Right atrium auricular region (tissue), 2 donors: Measurements from ENCODE around the gene ADGRD1. TPM values are rescaled to one million over a fixed set of nuclear protein-coding genes. Genes with fewer than 3 reads are reported as not detected.
A peak's percentile ranks its signal among the peaks of the same experiment; 100 is the strongest.

Experiments used
- DNase-seq: peaks from one replicate; pipeline ENCODE4 v3.0.0-alpha.2; 2019; ENCODE audit warnings: low spot score
- H3K27ac ChIP-seq, 2 donors: fragments of 200-600 bp; sonication (generic); 1 replicate in 1 of 2; 2 replicates in 1 of 2; pipeline ENCODE4 v1.5.1; 2016 to 2019
- H3K27me3 ChIP-seq, 2 donors: fragments of 200-600 bp; sonication (generic); one replicate each; pipeline versions ENCODE4 v1.5.1 to v1.6.0; 2017 to 2019
- H3K36me3 ChIP-seq: fragments of 200-600 bp; sonication (generic); one replicate; pipeline ENCODE4 v1.5.1; 2016
- H3K4me1 ChIP-seq, 2 donors: fragments of 200-600 bp; sonication (generic); one replicate each; pipeline versions ENCODE4 v1.5.1 to v1.6.0; 2017 to 2019
- H3K4me3 ChIP-seq, 2 donors: fragments of 200-600 bp; sonication (generic); 1 replicate in 1 of 2; 2 replicates in 1 of 2; pipeline ENCODE4 v1.5.1; 2017 to 2019; ENCODE audit warnings: mild to moderate bottlenecking in 1 of 2, moderate library complexity in 1 of 2
- H3K9me3 ChIP-seq, 2 donors: fragments of 200-600 bp; sonication (generic); one replicate each; pipeline ENCODE4 v1.5.1; 2019
- CTCF ChIP-seq, 2 donors: fragments of 200-600 bp; sonication (generic); IDR thresholded peaks; one replicate each; pipeline ENCODE4 v1.5.1; 2019; ENCODE audit warnings: antibody characterized with exemption in 2 of 2
- total RNA-seq, 2 donors: library from RNA; depleted of rRNA; stranded (reverse); fragments of >200 nt; gene quantifications; one replicate each; pipeline ENCODE4 v1.1.0, GENCODE V29; 2016

Gene ADGRD1
- total RNA-seq, 2 donors from 2014 or later = 120 to 168 TPM

- H3K9me3 ChIP-seq = no peaks in the 10 kb centered on the region
- no peak for TF ChIP-seq CTCF (IDR thresholded peaks at IDR 0.05)
- peaks cover 0 to 18% of the 10 kb centered on the region in 2 donors for H3K4me1 ChIP-seq
- peaks cover 28% of the 10 kb centered on the region for H3K36me3 ChIP-seq
- H3K4me3 ChIP-seq = no peak overlapping the region
- no peaks in the 10 kb centered on the region for H3K27me3 ChIP-seq
- H3K27ac ChIP-seq = no peak overlapping the region
- no peak for DNase-seq
Measured at GRCh38 chr12:131102493-131102931, 148.8 kb downstream of the ADGRD1 start.

GRCh38 chr12:131102991-131103668 lies 149.4 kb downstream of the ADGRD1 start:
- no peak for DNase-seq
- Histone ChIP-seq H3K9me3 (no peaks in the 10 kb centered on the region), H3K36me3 (peaks cover 35% of the 10 kb centered on the region), H3K27ac (no peak overlapping the region), H3K4me3 (no peak overlapping the region), H3K4me1 (peaks cover 0 to 14% of the 10 kb centered on the region in 2 donors), H3K27me3 (no peaks in the 10 kb centered on the region)
- TF ChIP-seq CTCF (IDR thresholded peaks at IDR 0.05) = no peak

GRCh38 chr12:131103669-131104462 lies 150.2 kb downstream of the ADGRD1 start:
- Histone ChIP-seq H3K4me3 (no peak overlapping the region), H3K9me3 (no peaks in the 10 kb centered on the region), H3K27ac (no peak overlapping the region), H3K36me3 (peaks cover 41% of the 10 kb centered on the region), H3K4me1 (peaks cover 0 to 14% of the 10 kb centered on the region in 2 donors), H3K27me3 (no peaks in the 10 kb centered on the region)
- no peak for DNase-seq
- TF ChIP-seq CTCF (IDR thresholded peaks at IDR 0.05) = no peak

GRCh38 chr12:131104463-131105350 lies 151.0 kb downstream of the ADGRD1 start:
- Histone ChIP-seq H3K9me3 (no peaks in the 10 kb centered on the region), H3K4me3 (no peak overlapping the region), H3K4me1 (peaks cover 0 to 14% of the 10 kb centered on the region in 2 donors), H3K27me3 (no peaks in the 10 kb centered on the region), H3K27ac (no peak overlapping the region), H3K36me3 (peaks cover 41% of the 10 kb centered on the region)
- peak; percentile 82 to 92 for TF ChIP-seq CTCF (IDR thresholded peaks at IDR 0.05)
- peak; percentile 78 for DNase-seq

GRCh38 chr12:131105351-131105735 lies 151.6 kb downstream of the ADGRD1 start:
- TF ChIP-seq CTCF (IDR thresholded peaks at IDR 0.05) = no peak
- Histone ChIP-seq H3K27ac (no peak overlapping the region), H3K4me1 (peaks cover 0 to 14% of the 10 kb centered on the region in 2 donors), H3K36me3 (peaks cover 41% of the 10 kb centered on the region), H3K4me3 (no peak overlapping the region), H3K9me3 (no peaks in the 10 kb centered on the region), H3K27me3 (no peaks in the 10 kb centered on the region)
- DNase-seq = no peak
